B cell (primary cell): Measurements from ENCODE around the gene HTR4.

Experiments
- CTCF ChIP-seq: fragments of 200-600 bp; IDR thresholded peaks from one replicate; pipeline ENCODE4 v1.8.0; 2022; ENCODE audit warnings: antibody characterized with exemption, mild to moderate bottlenecking
- EZH2 ChIP-seq: IDR thresholded peaks from 2 replicates; pipeline ENCODE4 v1.6.1; 2012; ENCODE audit warnings: borderline replicate concordance, low read depth, mild to moderate bottlenecking, moderate library complexity, low read length; ENCODE audit not compliant: insufficient read depth, poor library complexity, severe bottlenecking

- no peak for TF ChIP-seq CTCF
- TF ChIP-seq EZH2 = no peak
These were observed 215.4 kb downstream of the HTR4 start for GRCh38 chr5:148438933-148439332.
